DND-41 (cell line): Measurements from ENCODE around the gene AFF2.

Experiments
- EZH2 ChIP-seq: IDR thresholded peaks from 3 replicates; pipeline ENCODE4 v1.6.1; 2012; ENCODE audit warnings: borderline replicate concordance, low read depth, mild to moderate bottlenecking, moderate library complexity, low read length, inconsistent platforms; ENCODE audit not compliant: severe bottlenecking
- TF ChIP-seq, protein P1 (sequence below): IDR thresholded peaks from 2 replicates; pipeline ENCODE4 v1.5.1; 2012; ENCODE audit warnings: borderline replicate concordance, low read length, moderate library complexity, mild to moderate bottlenecking; ENCODE audit not compliant: poor library complexity, severe bottlenecking; ENCODE audit errors: extremely low read depth

GRCh38 chrX:148808833-148809232 lies 308.4 kb downstream of the AFF2 start:
- TF ChIP-seq, protein P1, sequence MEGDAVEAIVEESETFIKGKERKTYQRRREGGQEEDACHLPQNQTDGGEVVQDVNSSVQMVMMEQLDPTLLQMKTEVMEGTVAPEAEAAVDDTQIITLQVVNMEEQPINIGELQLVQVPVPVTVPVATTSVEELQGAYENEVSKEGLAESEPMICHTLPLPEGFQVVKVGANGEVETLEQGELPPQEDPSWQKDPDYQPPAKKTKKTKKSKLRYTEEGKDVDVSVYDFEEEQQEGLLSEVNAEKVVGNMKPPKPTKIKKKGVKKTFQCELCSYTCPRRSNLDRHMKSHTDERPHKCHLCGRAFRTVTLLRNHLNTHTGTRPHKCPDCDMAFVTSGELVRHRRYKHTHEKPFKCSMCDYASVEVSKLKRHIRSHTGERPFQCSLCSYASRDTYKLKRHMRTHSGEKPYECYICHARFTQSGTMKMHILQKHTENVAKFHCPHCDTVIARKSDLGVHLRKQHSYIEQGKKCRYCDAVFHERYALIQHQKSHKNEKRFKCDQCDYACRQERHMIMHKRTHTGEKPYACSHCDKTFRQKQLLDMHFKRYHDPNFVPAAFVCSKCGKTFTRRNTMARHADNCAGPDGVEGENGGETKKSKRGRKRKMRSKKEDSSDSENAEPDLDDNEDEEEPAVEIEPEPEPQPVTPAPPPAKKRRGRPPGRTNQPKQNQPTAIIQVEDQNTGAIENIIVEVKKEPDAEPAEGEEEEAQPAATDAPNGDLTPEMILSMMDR: no peak
- TF ChIP-seq EZH2: no peak
